MM.1S (cell line): ENCODE measurements around the gene FRMD3.
"Not testable (repeated sequence)": the region's sequence is repeated elsewhere in the genome, so short reads cannot be mapped to it uniquely, and the experiment has no call there.

Experiments
- DNase-seq: peaks from one replicate; pipeline ENCODE4 v3.0.0-alpha.2; 2015
- H2AFZ ChIP-seq: fragments of 300-600 bp; sonication (generic); 2 replicates; pipeline ENCODE4 v1.6.0; 2016; ENCODE audit warnings: antibody characterized with exemption, low read length
- H3F3A ChIP-seq: fragments of 300-600 bp; sonication (generic); 2 replicates; pipeline ENCODE4 v1.6.1; 2016; ENCODE audit warnings: mild to moderate bottlenecking, antibody characterized with exemption, low read length, moderate library complexity, mixed read lengths; ENCODE audit not compliant: insufficient read depth
- H3K27ac ChIP-seq: fragments of 300-600 bp; sonication (generic); 2 replicates; pipeline ENCODE4 v1.5.1; 2016; ENCODE audit warnings: mild to moderate bottlenecking, low read length
- H3K27me3 ChIP-seq: fragments of 300-600 bp; sonication (generic); replicated peaks from 2 replicates; pipeline ENCODE4 v1.6.0; 2016; ENCODE audit warnings: low read length; ENCODE audit not compliant: insufficient read depth
- H3K36me3 ChIP-seq: fragments of 300-600 bp; sonication (generic); replicated peaks from 2 replicates; pipeline ENCODE4 v1.6.1; 2016; ENCODE audit warnings: mild to moderate bottlenecking, low read length, mixed read lengths; ENCODE audit not compliant: insufficient read depth
- H3K4me1 ChIP-seq: fragments of 300-600 bp; sonication (generic); 2 replicates; pipeline ENCODE4 v1.6.1; 2016; ENCODE audit warnings: low read length, mixed read lengths
- H3K4me2 ChIP-seq: fragments of 300-600 bp; sonication (generic); 2 replicates; pipeline ENCODE4 v1.6.0; 2016; ENCODE audit warnings: low read depth, low read length
- H3K4me3 ChIP-seq: fragments of 300-600 bp; sonication (generic); 2 replicates; pipeline ENCODE4 v1.5.1; 2016; ENCODE audit warnings: low read length, mixed read lengths
- H3K79me2 ChIP-seq: fragments of 300-600 bp; sonication (generic); 2 replicates; pipeline ENCODE4 v1.6.1; 2016; ENCODE audit warnings: mixed run types, low read length, mixed read lengths
- H3K9ac ChIP-seq: fragments of 300-600 bp; sonication (generic); 2 replicates; pipeline ENCODE4 v1.6.1; 2016; ENCODE audit warnings: low read length, mixed read lengths
- H3K9me2 ChIP-seq: fragments of 300-600 bp; sonication (generic); replicated peaks from 2 replicates; pipeline ENCODE4 v1.6.1; 2016; ENCODE audit warnings: mild to moderate bottlenecking, low read length, mixed read lengths; ENCODE audit not compliant: insufficient read depth
- H3K9me3 ChIP-seq: fragments of 300-600 bp; sonication (generic); replicated peaks from 2 replicates; pipeline ENCODE4 v1.6.1; 2016; ENCODE audit warnings: mild to moderate bottlenecking, low read length, mixed read lengths; ENCODE audit not compliant: insufficient read depth
- H4K20me1 ChIP-seq: fragments of 300-600 bp; sonication (generic); 2 replicates; pipeline ENCODE4 v1.6.1; 2016; ENCODE audit warnings: mild to moderate bottlenecking, low read length, moderate library complexity, mixed read lengths; ENCODE audit not compliant: insufficient read depth
- EZH2 ChIP-seq: fragments of 300-600 bp; sonication (generic); optimal IDR thresholded peaks from 2 replicates; pipeline ENCODE3; 2017; ENCODE audit warnings: low read depth, mild to moderate bottlenecking, antibody characterized with exemption, low read length, mixed read lengths
- EZH2phosphoT487 ChIP-seq: fragments of 300-600 bp; sonication (generic); IDR thresholded peaks from 2 replicates; pipeline ENCODE4 v1.6.1; 2018; ENCODE audit warnings: antibody characterized with exemption, low read length
- TF ChIP-seq, protein P1 (sequence below): fragments of 300-600 bp; sonication (generic); IDR thresholded peaks from 2 replicates; pipeline ENCODE4 v1.5.1; 2016; ENCODE audit warnings: antibody characterized with exemption, low read length, mixed read lengths

The FRMD3 gene

GRCh38 chr9:83520292-83520691 lies 17.9 kb downstream of the FRMD3 start:
- Histone ChIP-seq H3K4me1 (no peaks in the 10 kb centered on the region), H3K27me3 (no peaks in the 10 kb centered on the region), H3K36me3 (no peaks in the 10 kb centered on the region), H2AFZ (no peak overlapping the region), H3K4me3 (no peak overlapping the region), H3K9me2 (no peaks in the 10 kb centered on the region), H3K9ac (no peak overlapping the region), H3K9me3 (no peaks in the 10 kb centered on the region), H3K79me2 (no peaks in the 10 kb centered on the region), H3K27ac (no peak overlapping the region), H4K20me1 (no peaks in the 10 kb centered on the region), H3K4me2 (no peak overlapping the region), H3F3A (no peaks in the 10 kb centered on the region)
- TF ChIP-seq, protein P1, sequence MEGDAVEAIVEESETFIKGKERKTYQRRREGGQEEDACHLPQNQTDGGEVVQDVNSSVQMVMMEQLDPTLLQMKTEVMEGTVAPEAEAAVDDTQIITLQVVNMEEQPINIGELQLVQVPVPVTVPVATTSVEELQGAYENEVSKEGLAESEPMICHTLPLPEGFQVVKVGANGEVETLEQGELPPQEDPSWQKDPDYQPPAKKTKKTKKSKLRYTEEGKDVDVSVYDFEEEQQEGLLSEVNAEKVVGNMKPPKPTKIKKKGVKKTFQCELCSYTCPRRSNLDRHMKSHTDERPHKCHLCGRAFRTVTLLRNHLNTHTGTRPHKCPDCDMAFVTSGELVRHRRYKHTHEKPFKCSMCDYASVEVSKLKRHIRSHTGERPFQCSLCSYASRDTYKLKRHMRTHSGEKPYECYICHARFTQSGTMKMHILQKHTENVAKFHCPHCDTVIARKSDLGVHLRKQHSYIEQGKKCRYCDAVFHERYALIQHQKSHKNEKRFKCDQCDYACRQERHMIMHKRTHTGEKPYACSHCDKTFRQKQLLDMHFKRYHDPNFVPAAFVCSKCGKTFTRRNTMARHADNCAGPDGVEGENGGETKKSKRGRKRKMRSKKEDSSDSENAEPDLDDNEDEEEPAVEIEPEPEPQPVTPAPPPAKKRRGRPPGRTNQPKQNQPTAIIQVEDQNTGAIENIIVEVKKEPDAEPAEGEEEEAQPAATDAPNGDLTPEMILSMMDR, result no peak
- TF ChIP-seq EZH2phosphoT487 (no peak), EZH2 (no peak)
- no peak for DNase-seq

DNA sequence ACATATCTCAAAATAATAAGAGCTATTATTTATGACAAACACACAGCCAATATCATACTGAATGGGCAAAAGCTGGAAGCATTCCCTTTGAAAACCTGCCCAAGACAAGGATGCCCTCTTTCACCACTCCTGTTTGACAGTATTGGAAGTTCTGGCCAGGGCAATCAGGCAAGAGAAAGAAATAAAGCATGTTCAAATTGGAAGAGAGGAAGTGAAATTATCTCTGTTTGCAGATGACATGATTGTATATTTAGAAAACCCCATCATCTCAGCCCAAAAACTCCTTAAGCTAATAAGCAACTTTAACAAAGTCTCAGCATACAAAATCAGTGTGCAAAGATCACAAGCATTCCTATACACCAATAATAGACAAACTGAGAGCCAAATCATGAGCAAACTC lies 20.2 kb downstream of the FRMD3 start:
- not testable (repeated sequence) for H3K9ac ChIP-seq, H3K4me3 ChIP-seq, H2AFZ ChIP-seq, H3K4me1 ChIP-seq, H3K79me2 ChIP-seq, H3F3A ChIP-seq, DNase-seq, H3K36me3 ChIP-seq, H3K27me3 ChIP-seq, H3K27ac ChIP-seq, H4K20me1 ChIP-seq, H3K4me2 ChIP-seq, H3K9me2 ChIP-seq, H3K9me3 ChIP-seq

DNA sequence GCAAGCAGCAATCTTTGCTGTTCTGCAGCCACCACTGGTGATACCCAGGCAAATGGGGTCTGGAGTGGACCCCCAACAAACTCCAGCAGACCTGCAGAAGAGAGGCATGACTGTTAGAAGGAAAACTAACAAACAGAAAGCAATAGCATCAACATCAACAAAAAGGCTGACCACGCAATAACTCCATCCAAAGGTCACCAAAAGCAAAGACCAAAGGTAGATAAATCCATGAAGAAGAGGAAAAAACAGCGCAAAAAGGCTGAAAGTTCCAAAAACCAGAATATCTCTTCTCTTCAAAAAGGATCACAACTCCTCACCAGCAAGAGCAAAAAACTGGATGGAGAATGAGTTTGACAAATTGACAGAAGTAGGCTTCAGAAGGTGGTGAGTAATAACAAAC lies 23.4 kb downstream of the FRMD3 start:
- no peaks in the 10 kb centered on the region for H4K20me1 ChIP-seq
- H3K9ac ChIP-seq, result no peak overlapping the region
- no peaks in the 10 kb centered on the region for H3F3A ChIP-seq
- H3K4me3 ChIP-seq, result no peak overlapping the region
- no peaks in the 10 kb centered on the region for H3K9me3 ChIP-seq
- no peak overlapping the region for H3K4me2 ChIP-seq
- TF ChIP-seq EZH2phosphoT487, result no peak
- TF ChIP-seq, protein P1, result no peak
- no peak for TF ChIP-seq EZH2
- no peaks in the 10 kb centered on the region for H3K27me3 ChIP-seq
- no peaks in the 10 kb centered on the region for H3K9me2 ChIP-seq
- no peaks in the 10 kb centered on the region for H3K4me1 ChIP-seq
- no peaks in the 10 kb centered on the region for H3K79me2 ChIP-seq
- H2AFZ ChIP-seq, result no peak overlapping the region
- H3K36me3 ChIP-seq, result no peaks in the 10 kb centered on the region
- no peak overlapping the region for H3K27ac ChIP-seq
- no peak for DNase-seq

DNA sequence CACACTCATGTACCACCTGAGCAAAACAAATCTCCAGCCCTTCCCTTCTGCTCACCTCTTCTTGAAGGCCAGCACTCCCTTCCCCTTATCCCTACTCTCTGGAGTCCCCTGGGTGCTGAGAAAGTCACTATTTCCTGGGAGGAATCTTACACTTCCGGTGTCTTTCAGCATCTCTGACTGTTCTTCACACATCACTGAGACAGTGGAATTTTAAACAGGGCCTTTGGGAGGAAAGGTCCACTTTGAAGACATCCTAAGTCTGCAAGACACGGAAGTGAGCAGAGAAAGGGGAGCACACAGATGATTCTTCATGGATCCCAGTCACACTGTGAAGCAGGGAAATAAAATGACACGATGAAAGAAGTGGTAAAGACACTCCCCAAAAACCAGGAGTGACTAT lies 25.6 kb downstream of the FRMD3 start:
- Histone ChIP-seq H3K4me1 (no peaks in the 10 kb centered on the region), H3K27ac (no peak overlapping the region)

More for the DNA sequence above, 25.6 kb downstream of the FRMD3 start:
- no peaks in the 10 kb centered on the region for H4K20me1 ChIP-seq
- no peak for DNase-seq
- no peaks in the 10 kb centered on the region for H3K9me2 ChIP-seq
- no peaks in the 10 kb centered on the region for H3K9me3 ChIP-seq
- H2AFZ ChIP-seq, result no peak overlapping the region
- H3K9ac ChIP-seq, result no peak overlapping the region
- H3K36me3 ChIP-seq, result no peaks in the 10 kb centered on the region
- H3K79me2 ChIP-seq, result no peaks in the 10 kb centered on the region
- TF ChIP-seq, protein P1, result no peak
- no peak overlapping the region for H3K4me3 ChIP-seq
- no peaks in the 10 kb centered on the region for H3K27me3 ChIP-seq
- H3K4me2 ChIP-seq, result no peak overlapping the region
- no peaks in the 10 kb centered on the region for H3F3A ChIP-seq
